ENCODE results near the gene PRDM5. TPM values are rescaled to one million over a fixed set of nuclear protein-coding genes. Genes with fewer than 3 reads are reported as not detected.

The PRDM5 gene
- polyA plus RNA-seq, 1 donor (not counting 4 experiments of a cell fraction or from before 2014, with no cell fraction given), result 3.6 TPM

GRCh38 chr4:120814886-120815285, 107.6 kb downstream of the PRDM5 start:
- TF ChIP-seq EZH2 (IDR thresholded peaks at IDR 0.05; ENCODE audit: low read length) (no peak), CTCF (optimal IDR thresholded peaks at IDR 0.05 in 1 of 3, IDR thresholded peaks at IDR 0.05 in 1 of 3, conservative IDR thresholded peaks at IDR 0.05 in 1 of 3; ENCODE audit: extremely low read depth in 1 of 3, insufficient read depth in 2 of 3, low read length in 3 of 3) (no peak)
- H3K36me3 ChIP-seq (ENCODE audit: control insufficient read depth in 2 of 2, extremely low read depth in 1 of 2, insufficient read depth in 2 of 2, low read length in 2 of 2), result no peaks in the 10 kb centered on the region
- no peak overlapping the region for H2AFZ ChIP-seq (ENCODE audit: control insufficient read depth, low read length)
- H3K79me2 ChIP-seq (ENCODE audit: control insufficient read depth, insufficient read depth, low read length), result no peaks in the 10 kb centered on the region
- no peaks in the 10 kb centered on the region for H3K27me3 ChIP-seq (ENCODE audit: control insufficient read depth, extremely low read depth, insufficient read depth, low read length)
- peaks cover 3% of the 10 kb centered on the region for H3K4me1 ChIP-seq (ENCODE audit: control insufficient read depth, extremely low read depth, insufficient read depth, low read length)
- no peaks in the 10 kb centered on the region for H3K9me3 ChIP-seq (ENCODE audit: control insufficient read depth, low read depth, low read length)
- FAIRE-seq, result no peak
- no peak overlapping the region for H3K9ac ChIP-seq (ENCODE audit: control insufficient read depth, extremely low read depth, insufficient read depth, low read length)
- no peak for DNase-seq (ENCODE audit: low read depth, low spot score)
- H3K4me3 ChIP-seq (ENCODE audit: control insufficient read depth in 2 of 3, extremely low read depth in 1 of 3, insufficient read depth in 2 of 3, low read depth in 1 of 3, low read length in 3 of 3), result no peak overlapping the region
- no peak overlapping the region for H3K4me2 ChIP-seq (ENCODE audit: control insufficient read depth, extremely low read depth, insufficient read depth, low read depth, low read length)
- no peaks in the 10 kb centered on the region for H4K20me1 ChIP-seq (ENCODE audit: control insufficient read depth, extremely low read depth, insufficient read depth, low read length)
- dilution Hi-C loops (cut with MboI; ENCODE audit: extremely low pct_ligation_motif_present, low sequenced_read_pairs), result no loop called here
- no peak overlapping the region for H3K27ac ChIP-seq (ENCODE audit: control insufficient read depth, insufficient read depth, low read length)
- H3K9me1 ChIP-seq (ENCODE audit: control insufficient read depth, extremely low read depth, insufficient read depth, low read length), result no peaks in the 10 kb centered on the region

- H4K20me1 ChIP-seq (ENCODE audit: control insufficient read depth, extremely low read depth, insufficient read depth, low read length), result no peaks in the 10 kb centered on the region
- no peak overlapping the region for H3K9ac ChIP-seq (ENCODE audit: control insufficient read depth, extremely low read depth, insufficient read depth, low read length)
- dilution Hi-C loops (cut with MboI; ENCODE audit: extremely low pct_ligation_motif_present, low sequenced_read_pairs), result no loop called here
- no peaks in the 10 kb centered on the region for H3K27me3 ChIP-seq (ENCODE audit: control insufficient read depth, extremely low read depth, insufficient read depth, low read length)
- no peak overlapping the region for H3K27ac ChIP-seq (ENCODE audit: control insufficient read depth, insufficient read depth, low read length)
- no peaks in the 10 kb centered on the region for H3K36me3 ChIP-seq (ENCODE audit: control insufficient read depth in 2 of 2, extremely low read depth in 1 of 2, insufficient read depth in 2 of 2, low read length in 2 of 2)
- H3K9me3 ChIP-seq (ENCODE audit: control insufficient read depth, low read depth, low read length), result no peaks in the 10 kb centered on the region
- H3K4me1 ChIP-seq (ENCODE audit: control insufficient read depth, extremely low read depth, insufficient read depth, low read length), result peaks cover 3% of the 10 kb centered on the region
- no peak overlapping the region for H3K4me2 ChIP-seq (ENCODE audit: control insufficient read depth, extremely low read depth, insufficient read depth, low read depth, low read length)
- TF ChIP-seq EZH2 (IDR thresholded peaks at IDR 0.05; ENCODE audit: low read length) (no peak), CTCF (optimal IDR thresholded peaks at IDR 0.05 in 1 of 3, IDR thresholded peaks at IDR 0.05 in 1 of 3, conservative IDR thresholded peaks at IDR 0.05 in 1 of 3; ENCODE audit: extremely low read depth in 1 of 3, insufficient read depth in 2 of 3, low read length in 3 of 3) (no peak)
- FAIRE-seq (no peak), DNase-seq (ENCODE audit: low read depth, low spot score) (no peak)
- H3K79me2 ChIP-seq (ENCODE audit: control insufficient read depth, insufficient read depth, low read length), result no peaks in the 10 kb centered on the region
- H2AFZ ChIP-seq (ENCODE audit: control insufficient read depth, low read length), result no peak overlapping the region
- no peak overlapping the region for H3K4me3 ChIP-seq (ENCODE audit: control insufficient read depth in 2 of 3, extremely low read depth in 1 of 3, insufficient read depth in 2 of 3, low read depth in 1 of 3, low read length in 3 of 3)
- H3K9me1 ChIP-seq (ENCODE audit: control insufficient read depth, extremely low read depth, insufficient read depth, low read length), result no peaks in the 10 kb centered on the region
These were observed 110.3 kb downstream of the PRDM5 start for GRCh38 chr4:120812216-120812615.

All from keratinocyte (primary cell).